Esophagus muscularis mucosa (tissue), 4 donors: ENCODE data around the gene FXYD6. TPM values are rescaled to one million over a fixed set of nuclear protein-coding genes. Genes with fewer than 3 reads are reported as not detected.
A peak's percentile ranks its signal among the peaks of the same experiment; 100 is the strongest.

Experiments
- DNase-seq: peaks from one replicate; pipeline ENCODE4 v3.0.0-alpha.2; 2017; ENCODE audit errors: extremely low spot score
- H3K27ac ChIP-seq, 4 donors: fragments of 200-600 bp; sonication (generic); replicated peaks in 1 of 4; 1 replicate in 3 of 4; 2 replicates in 1 of 4; pipeline ENCODE4 v1.5.1; 2016 to 2019; ENCODE audit warnings: mild to moderate bottlenecking in 1 of 4
- H3K27me3 ChIP-seq, 4 donors: fragments of 200-600 bp; sonication (generic); one replicate each; pipeline versions ENCODE4 v1.5.1 to v1.6.0; 2016 to 2019
- H3K36me3 ChIP-seq, 4 donors: fragments of 200-600 bp; sonication (generic); one replicate each; pipeline ENCODE4 v1.5.1; 2016 to 2019
- H3K4me1 ChIP-seq, 4 donors: fragments of 200-600 bp; sonication (generic); one replicate each; pipeline ENCODE4 v1.5.1; 2016 to 2019
- H3K4me3 ChIP-seq, 4 donors: fragments of 200-600 bp; sonication (generic); 1 replicate in 2 of 4; 2 replicates in 2 of 4; pipeline ENCODE4 v1.5.1; 2016 to 2019; ENCODE audit warnings: mild to moderate bottlenecking in 4 of 4, moderate library complexity in 1 of 4
- H3K9me3 ChIP-seq, 4 donors: fragments of 200-600 bp; sonication (generic); 1 replicate in 3 of 4; 2 replicates in 1 of 4; pipeline ENCODE4 v1.5.1; 2016 to 2019
- CTCF ChIP-seq, 3 experiments: fragments of 200-600 bp in 2 of 3; fragments of 450-650 bp in 1 of 3; sonication (generic) in 2 of 3; IDR thresholded peaks; one replicate each; pipeline ENCODE4 v1.5.1; 2017 to 2019; ENCODE audit warnings: antibody characterized with exemption in 3 of 3, mild to moderate bottlenecking in 2 of 3, moderate library complexity in 1 of 3
- EP300 ChIP-seq: sonication (generic); formaldehyde crosslinking; IDR thresholded peaks from one replicate; pipeline ENCODE4 v1.6.1; 2017; ENCODE audit warnings: antibody characterized with exemption
- POLR2A ChIP-seq: fragments of 450-650 bp; IDR thresholded peaks from one replicate; pipeline ENCODE4 v1.6.1; 2017; ENCODE audit warnings: antibody characterized with exemption, moderate library complexity, mild to moderate bottlenecking, low read depth
- POLR2AphosphoS5 ChIP-seq, 2 donors: sonication (generic); formaldehyde crosslinking; IDR thresholded peaks; one replicate each; pipeline ENCODE4 v1.6.1; 2017; ENCODE audit warnings: antibody characterized with exemption in 2 of 2
- WGBS: methylation state at CpG from one replicate; pipeline ENCODE4 v1.1.5; 2018; 5-methylcytosine and 5-hydroxymethylcytosine counted together
- intact Hi-C: fragments of 100-400 bp; cut with DNase I; formaldehyde crosslinking; loops from one replicate; pipeline ENCODE4 v1.15.1; 2023
- total RNA-seq, 4 donors: library from RNA; depleted of rRNA; stranded (reverse); fragments of >200 nt; gene quantifications; one replicate each; pipeline versions ENCODE4 v1.1.0 to v1.2.1, GENCODE V29; 2016

FXYD6 gene
- total RNA-seq, 4 donors from 2014 or later: 78.9 to 105 (median 91.5) TPM

- intact Hi-C loops: loop anchor here (5.0 to 10.0 kb wide), 2 partner anchors 140 to 247 kb away; no protein-coding TSS in a partner anchor
- no peak for TF ChIP-seq CTCF (IDR thresholded peaks at IDR 0.05)
- TF ChIP-seq EP300: no peak
- no peak for TF ChIP-seq POLR2A
- TF ChIP-seq POLR2AphosphoS5 (IDR thresholded peaks at IDR 0.05): peak in 1 of 2 donors; percentile 16
- Histone ChIP-seq H3K4me3 (no peak overlapping the region), H3K36me3 (no peaks in the 10 kb centered on the region), H3K4me1 (peaks cover 0 to 23% (median 17%) of the 10 kb centered on the region in 4 donors), H3K27ac (no peak overlapping the region), H3K9me3 (no peaks in the 10 kb centered on the region), H3K27me3 (peaks cover 0 to 24% (median 0%) of the 10 kb centered on the region in 4 donors)
- WGBS: 58% methylated on average over 1 of the region's 1 CpG
- DNase-seq: no peak
Observed at GRCh38 chr11:117805045-117805444, 71.4 kb downstream of the FXYD6 start.

GRCh38 chr11:117803896-117804295 lies 72.6 kb downstream of the FXYD6 start:
- H3K4me1 ChIP-seq: peaks cover 0 to 14% (median 9%) of the 10 kb centered on the region in 4 donors
- H3K27ac ChIP-seq: no peak overlapping the region
- peaks cover 0 to 23% (median 0%) of the 10 kb centered on the region in 4 donors for H3K27me3 ChIP-seq
- DNase-seq: no peak
- TF ChIP-seq CTCF (IDR thresholded peaks at IDR 0.05) (no peak), POLR2A (no peak), EP300 (no peak), POLR2AphosphoS5 (IDR thresholded peaks at IDR 0.05) (no peak)
- intact Hi-C loops: loop anchor here (10.0 kb wide), 1 partner anchor 141 kb away; no protein-coding TSS in a partner anchor
- no peak overlapping the region for H3K4me3 ChIP-seq
- H3K9me3 ChIP-seq: no peaks in the 10 kb centered on the region
- no peaks in the 10 kb centered on the region for H3K36me3 ChIP-seq
- 99% methylated on average over 8 of the region's 8 CpGs for WGBS

GRCh38 chr11:117799634-117800033 lies 76.8 kb downstream of the FXYD6 start:
- Histone ChIP-seq H3K9me3 (no peaks in the 10 kb centered on the region), H3K27ac (no peak overlapping the region), H3K27me3 (peaks cover 0 to 48% (median 26%) of the 10 kb centered on the region in 4 donors), H3K36me3 (no peaks in the 10 kb centered on the region), H3K4me1 (peaks cover 17 to 28% (median 26%) of the 10 kb centered on the region in 4 donors), H3K4me3 (no peak overlapping the region)
- DNase-seq: no peak
- intact Hi-C loops: loop anchor here (10.0 kb wide), 1 partner anchor 145 kb away; no protein-coding TSS in a partner anchor
- WGBS: 81% methylated on average over 5 of the region's 5 CpGs
- TF ChIP-seq CTCF (IDR thresholded peaks at IDR 0.05): no peak
- no peak for TF ChIP-seq POLR2A
- TF ChIP-seq POLR2AphosphoS5 (IDR thresholded peaks at IDR 0.05): no peak
- TF ChIP-seq EP300: no peak

GRCh38 chr11:117796872-117797529 lies 79.5 kb downstream of the FXYD6 start, which contains the start of gene DSCAML1:
Gene DSCAML1 (minus strand): TSS chr11:117797216. CDS start chr11:117797079, 137 bp downstream.
- intact Hi-C loops: no loop called here
- H3K27me3 ChIP-seq: peaks cover 0 to 75% (median 33%) of the 10 kb centered on the region in 4 donors

More at GRCh38 chr11:117796872-117797529, 79.5 kb downstream of the FXYD6 start, which contains the start of gene DSCAML1:
- Histone ChIP-seq H3K9me3 (no peaks in the 10 kb centered on the region), H3K27ac (no peak within 1 kb of the TSS), H3K4me1 (peaks cover 17 to 28% (median 26%) of the 10 kb centered on the region in 4 donors), H3K4me3 (peak within 1 kb of the TSS; percentile 42 to 55 (median 45)), H3K36me3 (no peaks in the 10 kb centered on the region)
- TF ChIP-seq POLR2A (no peak), EP300 (no peak), POLR2AphosphoS5 (IDR thresholded peaks at IDR 0.05) (no peak), CTCF (IDR thresholded peaks at IDR 0.05) (no peak)
- DNase-seq: no peak
- under 1% methylated on average over 14 of the region's 66 CpGs for WGBS
